A549 (cell line): Measurements from ENCODE around the gene SRGAP3. TPM values are rescaled to one million over a fixed set of nuclear protein-coding genes. Genes with fewer than 3 reads are reported as not detected.

Experiments used
- ATAC-seq, 2 experiments: fragments of 200-7000 bp in 1 of 2; fragments of >200 bp in 1 of 2; cut with Nextera tagmentation in 1 of 2; cut with Tn5 transposase in 1 of 2; 3 replicates each; pipeline versions ENCODE4 v1.8.0 to v1.9.1; 2018 to 2020; ENCODE audit warnings: mild to moderate bottlenecking in 1 of 2, moderate library complexity in 1 of 2
- CTCF ChIA-PET: fragments of 300-600 bp; sonication (Branson Sonifier 250); formaldehyde crosslinking; extraction: SDS; loops from one replicate; lab custom pipeline; 2021; ENCODE audit warnings: antibody characterized with exemption, inconsistent platforms; lab: Yijun Ruan, JAX
- POLR2A ChIA-PET: fragments of 350-600 bp; formaldehyde crosslinking; extraction: SDS; loops from one replicate; lab custom pipeline; 2021; ENCODE audit warnings: antibody characterized with exemption, inconsistent platforms; lab: Yijun Ruan, JAX
- DNase-seq, 2 experiments: peaks; one replicate each; pipeline versions ENCODE4 v3.0.0 to v3.0.0-alpha.2; 2011 to 2016; ENCODE audit warnings: low read depth in 1 of 2, low spot score in 1 of 2
- FAIRE-seq: peaks from 2 replicates; lab custom pipeline; 2011; peaks lifted over from hg19 to GRCh38; lab: Jason Lieb, UNC
- H3K27ac ChIP-seq, 2 experiments: fragments of >200 bp; sonication (Bioruptor Twin); formaldehyde crosslinking; 3 replicates each; pipeline ENCODE4 v1.5.1; 2016 to 2017
- H3K4me1 ChIP-seq: fragments of >200 bp; sonication (Bioruptor Twin); formaldehyde crosslinking; 3 replicates; pipeline ENCODE4 v1.6.1; 2016
- H3K4me2 ChIP-seq: fragments of >200 bp; sonication (Bioruptor Twin); formaldehyde crosslinking; 3 replicates; pipeline ENCODE4 v1.6.1; 2016
- H3K4me3 ChIP-seq: fragments of >200 bp; sonication (Bioruptor Twin); formaldehyde crosslinking; 3 replicates; pipeline ENCODE4 v1.5.1; 2016
- H3K9me3 ChIP-seq: fragments of >200 bp; sonication (Bioruptor Twin); formaldehyde crosslinking; 3 replicates; pipeline ENCODE4 v1.6.1; 2016
- CBX2 ChIP-seq: fragments of 200-600 bp; sonication (generic); IDR thresholded peaks from 2 replicates; pipeline ENCODE4 v1.6.1; 2016; ENCODE audit warnings: low read depth, mild to moderate bottlenecking, borderline replicate concordance
- CTCF ChIP-seq: fragments of >200 bp; sonication (Bioruptor Twin); formaldehyde crosslinking; IDR thresholded peaks from 3 replicates; pipeline ENCODE4 v1.5.1; 2016
- ELK1 ChIP-seq: fragments of 150-350 bp; IDR thresholded peaks from 2 replicates; pipeline ENCODE4 v1.6.1; 2014; ENCODE audit warnings: low read depth, mild to moderate bottlenecking, low read length
- EP300 ChIP-seq, 2 experiments: fragments of >200 bp; sonication (Bioruptor Twin); formaldehyde crosslinking; IDR thresholded peaks; 2 replicates in 1 of 2; 3 replicates in 1 of 2; pipeline ENCODE4 v1.6.1; 2016 to 2017
- ESRRA ChIP-seq: fragments of 150-350 bp; IDR thresholded peaks from 2 replicates; pipeline ENCODE4 v1.6.1; 2014; ENCODE audit warnings: mild to moderate bottlenecking, low read length, borderline replicate concordance
- FOSB ChIP-seq: fragments of 250-450 bp; sonication (Bioruptor Pico); IDR thresholded peaks from 2 replicates; pipeline ENCODE4 v1.5.0; 2020; ENCODE audit warnings: mild to moderate bottlenecking, moderate library complexity
- FOSL2 ChIP-seq, 2 experiments: fragments of 450-650 bp in 1 of 2; fragments of >200 bp in 1 of 2; sonication (Bioruptor Twin) in 1 of 2; formaldehyde crosslinking; IDR thresholded peaks; 2 replicates each; pipeline versions ENCODE4 v1.5.0 to v1.6.1; 2016 to 2020; ENCODE audit warnings: mild to moderate bottlenecking in 1 of 2, moderate library complexity in 1 of 2
- FOXS1 ChIP-seq: fragments of 250-450 bp; sonication (Bioruptor Pico); IDR thresholded peaks from 2 replicates; pipeline ENCODE4 v1.5.0; 2020; ENCODE audit warnings: mild to moderate bottlenecking, moderate library complexity
- HOXA7 ChIP-seq: fragments of 250-450 bp; sonication (Bioruptor Pico); IDR thresholded peaks from 2 replicates; pipeline ENCODE4 v1.5.0; 2020; ENCODE audit warnings: mild to moderate bottlenecking, moderate library complexity
- MYC ChIP-seq: IDR thresholded peaks from 2 replicates; pipeline ENCODE4 v1.6.1; 2012; ENCODE audit warnings: mild to moderate bottlenecking, inconsistent platforms, low read length, improper control_type of control experiment, borderline replicate concordance
- NFE2L2 ChIP-seq: fragments of 150-350 bp; conservative IDR thresholded peaks from 2 replicates; pipeline ENCODE4 v1.6.1; 2014; ENCODE audit warnings: low read length
- POLR2A ChIP-seq: IDR thresholded peaks from 2 replicates; pipeline ENCODE4 v1.6.1; 2012; ENCODE audit warnings: mild to moderate bottlenecking, low read length
- REST ChIP-seq: fragments of 200-600 bp; sonication (generic); IDR thresholded peaks from 2 replicates; pipeline ENCODE4 v1.6.1; 2016; ENCODE audit warnings: antibody characterized with exemption, mild to moderate bottlenecking, moderate library complexity
- RFX5 ChIP-seq: fragments of 450-650 bp; IDR thresholded peaks from 2 replicates; pipeline ENCODE4 v1.7.1; 2014; ENCODE audit warnings: antibody characterized with exemption, mild to moderate bottlenecking, moderate library complexity
- SREBF2 ChIP-seq: fragments of 450-650 bp; IDR thresholded peaks from 2 replicates; pipeline ENCODE4 v1.6.1; 2014; ENCODE audit warnings: mild to moderate bottlenecking, moderate library complexity
- TFCP2L1 ChIP-seq: fragments of 250-450 bp; sonication (Bioruptor Pico); IDR thresholded peaks from 2 replicates; pipeline ENCODE4 v1.5.0; 2021; ENCODE audit warnings: mild to moderate bottlenecking
- TP53 ChIP-seq: fragments of 250-450 bp; sonication (Bioruptor Pico); IDR thresholded peaks from 2 replicates; pipeline ENCODE4 v1.5.0; 2021; ENCODE audit warnings: mild to moderate bottlenecking, moderate library complexity
- USF2 ChIP-seq: fragments of 450-650 bp; IDR thresholded peaks from 2 replicates; pipeline ENCODE4 v1.6.1; 2014; ENCODE audit warnings: antibody characterized with exemption
- ZC3H11A ChIP-seq: fragments of 450-650 bp; IDR thresholded peaks from 2 replicates; pipeline ENCODE4 v1.6.1; 2014; ENCODE audit warnings: antibody characterized with exemption, mild to moderate bottlenecking
- ZNF302 ChIP-seq: fragments of 250-450 bp; sonication (Bioruptor Pico); IDR thresholded peaks from 2 replicates; pipeline ENCODE4 v1.9.0; 2021; ENCODE audit warnings: inconsistent platforms, mild to moderate bottlenecking, moderate library complexity
- WGBS: methylation state at CpG from one replicate; pipeline ENCODE4 v1.1.6; 2017; ENCODE audit errors: missing lambda C conversion rate; 5-methylcytosine and 5-hydroxymethylcytosine counted together
- polyA plus RNA-seq, 4 experiments: library from polyadenylated mRNA; depleted of rRNA in 3 of 4; stranded (reverse); fragments of >200 nt; fragmentation: RNase III in 1 of 4; extraction: RNeasy Plus Mini Kit Qiagen cat#74134 plus additional on column Dnase treatment in 1 of 4; gene quantifications; 2 replicates in 3 of 4; 3 replicates in 1 of 4; pipeline ENCODE4 v1.2.3, GENCODE V29; 2011 to 2017
- TF ChIP-seq, protein P1 (sequence below): IDR thresholded peaks from 2 replicates; pipeline ENCODE4 v1.6.1; 2012

Gene SRGAP3
- polyA plus RNA-seq, 2 of the 4 experiments (the other 2 are of a cell fraction), result 1.6 to 2.5 TPM

DNA sequence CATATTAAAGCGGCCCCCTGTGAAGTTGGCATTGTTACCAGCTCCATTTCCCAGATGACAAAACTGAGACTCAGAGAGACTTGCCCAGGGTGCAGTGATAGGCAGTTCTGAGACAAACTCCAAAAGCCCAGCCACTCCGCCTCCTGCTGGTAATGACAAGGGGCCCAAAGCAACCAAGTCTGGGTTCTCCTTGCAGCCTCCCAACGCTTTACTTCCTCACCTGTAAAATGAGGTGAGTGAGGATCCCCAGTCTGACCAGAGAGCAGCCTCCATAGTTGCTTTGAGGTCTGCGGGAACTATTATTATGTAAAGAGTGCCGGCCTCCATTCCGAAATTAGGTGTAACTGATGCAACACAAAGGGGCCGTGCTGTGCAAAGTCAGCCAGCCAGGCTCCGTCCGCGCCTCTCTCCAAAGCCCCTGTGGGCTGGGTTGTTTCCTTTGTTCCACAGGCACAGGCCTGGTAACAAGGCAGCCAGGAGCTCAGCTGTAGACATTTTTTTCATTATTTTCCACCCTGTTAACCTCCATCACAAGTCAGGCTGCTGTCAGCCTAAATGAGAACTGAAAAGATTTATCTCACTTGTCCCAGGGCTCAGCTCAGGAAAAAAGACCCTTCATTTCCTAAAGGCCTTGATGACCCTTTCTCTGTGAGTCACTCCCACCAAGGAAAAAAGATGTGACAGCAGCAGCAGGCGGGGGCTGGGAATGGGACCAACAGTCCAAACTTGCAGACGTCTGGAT is 147.0 kb downstream of the SRGAP3 start:
- Histone ChIP-seq H3K4me1 (no peaks in the 10 kb centered on the region), H3K9me3 (no peaks in the 10 kb centered on the region), H3K4me3 (no peak overlapping the region), H3K4me2 (no peak overlapping the region)
- ATAC-seq, result no peak
- 88% methylated on average over 12 of the region's 12 CpGs for WGBS
- POLR2A ChIA-PET, result no interaction called here
- no peak for DNase-seq
- CTCF ChIA-PET, result no interaction called here
- TF ChIP-seq USF2, result no peak
- TF ChIP-seq TP53 (CRISPR knock-in tag), result no peak
- no peak for TF ChIP-seq ZNF302 (CRISPR knock-in tag)
- TF ChIP-seq MYC, result no peak
- TF ChIP-seq REST, result no peak
- no peak for TF ChIP-seq NFE2L2
- TF ChIP-seq FOXS1, result no peak
- no peak for TF ChIP-seq ESRRA
- no peak for TF ChIP-seq CBX2
- TF ChIP-seq ELK1, result no peak
- no peak for TF ChIP-seq FOSL2 (IDR thresholded peaks at IDR 0.05)
- TF ChIP-seq FOSL2 (CRISPR knock-in tag; IDR thresholded peaks at IDR 0.05), result no peak
- TF ChIP-seq POLR2A, result no peak
- no peak for TF ChIP-seq TFCP2L1 (CRISPR knock-in tag)
- no peak for TF ChIP-seq RFX5
- TF ChIP-seq SREBF2, result no peak
- TF ChIP-seq, protein P1, sequence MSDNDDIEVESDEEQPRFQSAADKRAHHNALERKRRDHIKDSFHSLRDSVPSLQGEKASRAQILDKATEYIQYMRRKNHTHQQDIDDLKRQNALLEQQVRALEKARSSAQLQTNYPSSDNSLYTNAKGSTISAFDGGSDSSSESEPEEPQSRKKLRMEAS, result no peak
- no peak for TF ChIP-seq CTCF
- TF ChIP-seq, all 56 proteins: peak for 0
- H3K27ac ChIP-seq, result no peak overlapping the region
- no peak for FAIRE-seq

DNA sequence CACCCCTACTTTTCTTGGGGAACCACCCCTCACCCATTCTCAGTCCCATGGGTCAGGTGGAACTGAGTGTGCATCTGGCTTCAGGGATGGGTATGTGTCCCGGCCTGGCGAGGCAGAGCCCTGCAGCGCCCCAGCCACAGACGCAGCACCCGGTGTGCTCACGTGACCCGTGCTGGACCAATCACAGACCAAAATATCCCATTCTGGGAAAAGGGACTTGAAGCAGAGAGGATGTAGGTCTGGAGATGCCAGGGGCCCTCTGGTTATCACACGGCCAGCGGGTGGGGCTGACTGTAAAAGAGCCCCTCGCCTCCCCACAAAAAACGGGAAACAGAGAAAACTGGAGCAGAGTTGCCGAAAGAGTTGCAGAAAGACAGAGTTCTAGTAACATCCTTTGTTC is 148.2 kb downstream of the SRGAP3 start:
- FAIRE-seq, result no peak
- CTCF ChIA-PET, result no interaction called here
- no peak for TF ChIP-seq ZC3H11A
- no peak for TF ChIP-seq FOSL2 (IDR thresholded peaks at IDR 0.05)
- TF ChIP-seq FOSL2 (CRISPR knock-in tag; IDR thresholded peaks at IDR 0.05), result no peak
- TF ChIP-seq CTCF, result no peak
- no peak for TF ChIP-seq USF2
- TF ChIP-seq FOSB (CRISPR knock-in tag), result no peak
- TF ChIP-seq HOXA7 (CRISPR knock-in tag), result no peak
- TF ChIP-seq RFX5, result no peak
- TF ChIP-seq EP300 (IDR thresholded peaks at IDR 0.05), result no peak
- TF ChIP-seq, all 56 proteins: peak for 0
- 69% methylated on average over 12 of the region's 12 CpGs for WGBS
- ATAC-seq, result peak in 1 of 2 experiments; percentile 48; a peak in 2 of 6 replicates
- H3K27ac ChIP-seq, result no peak overlapping the region
- no peak overlapping the region for H3K4me3 ChIP-seq
- H3K4me1 ChIP-seq, result no peaks in the 10 kb centered on the region
- H3K9me3 ChIP-seq, result no peaks in the 10 kb centered on the region
- no peak overlapping the region for H3K4me2 ChIP-seq
- POLR2A ChIA-PET, result no interaction called here
- no peak for DNase-seq
